ENCODE results near the gene RAE1.
A peak's percentile ranks its signal among the peaks of the same experiment; 100 is the strongest.

The RAE1 gene, protein sequence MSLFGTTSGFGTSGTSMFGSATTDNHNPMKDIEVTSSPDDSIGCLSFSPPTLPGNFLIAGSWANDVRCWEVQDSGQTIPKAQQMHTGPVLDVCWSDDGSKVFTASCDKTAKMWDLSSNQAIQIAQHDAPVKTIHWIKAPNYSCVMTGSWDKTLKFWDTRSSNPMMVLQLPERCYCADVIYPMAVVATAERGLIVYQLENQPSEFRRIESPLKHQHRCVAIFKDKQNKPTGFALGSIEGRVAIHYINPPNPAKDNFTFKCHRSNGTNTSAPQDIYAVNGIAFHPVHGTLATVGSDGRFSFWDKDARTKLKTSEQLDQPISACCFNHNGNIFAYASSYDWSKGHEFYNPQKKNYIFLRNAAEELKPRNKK

DNA sequence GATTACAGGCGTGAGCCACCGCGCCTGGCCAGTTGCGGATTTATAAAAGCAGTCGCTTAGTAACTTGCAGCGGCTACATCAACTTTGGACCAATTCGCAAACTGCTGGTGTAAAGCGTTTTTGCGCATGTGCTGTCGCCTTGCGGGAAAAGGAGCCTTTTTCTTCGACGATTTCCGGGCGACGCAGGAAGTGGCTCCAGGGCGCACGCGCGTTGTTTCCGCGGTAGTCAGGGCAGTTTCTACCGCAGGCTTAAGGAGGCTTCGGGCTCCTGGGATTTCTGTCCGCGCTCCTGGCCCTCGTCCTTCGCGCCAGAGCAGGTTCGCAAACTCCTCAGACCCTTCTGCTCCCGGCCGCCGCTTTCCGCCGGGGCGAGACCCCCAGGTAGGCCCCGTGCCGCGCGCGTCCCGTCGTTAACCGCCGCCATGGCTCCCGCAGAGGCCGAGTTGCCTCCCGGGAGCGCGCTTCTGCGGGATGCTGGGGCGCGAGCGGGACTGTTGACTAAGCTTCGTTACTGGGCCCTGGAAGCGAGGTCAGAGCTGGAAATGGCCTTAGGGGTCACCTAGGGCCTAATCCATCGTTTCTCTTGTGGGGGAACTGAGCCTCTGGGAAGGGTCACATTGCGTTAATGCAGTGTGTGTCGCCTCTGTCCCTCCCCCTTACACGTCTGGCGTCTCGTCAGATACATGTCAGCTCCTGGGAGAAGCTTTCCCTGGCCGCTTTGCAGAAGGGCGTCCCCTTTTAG lies at the start of gene RAE1:
TSS of gene RAE1 (plus strand) at position 214 of the 742 bp plus-strand sequence. CDS start 2,784 bp downstream, outside the sequence.
- Histone ChIP-seq H3K27me3 (replicated peaks) (no peaks in the 10 kb centered on the region), H3K4me3 (ENCODE audit: low read depth, low read length) (peak within 1 kb of the TSS; percentile 97), H3K27ac (peak within 1 kb of the TSS; percentile 93), H3K36me3 (replicated peaks) (peaks cover 19% of the 10 kb centered on the region)
- TF ChIP-seq, protein P1, sequence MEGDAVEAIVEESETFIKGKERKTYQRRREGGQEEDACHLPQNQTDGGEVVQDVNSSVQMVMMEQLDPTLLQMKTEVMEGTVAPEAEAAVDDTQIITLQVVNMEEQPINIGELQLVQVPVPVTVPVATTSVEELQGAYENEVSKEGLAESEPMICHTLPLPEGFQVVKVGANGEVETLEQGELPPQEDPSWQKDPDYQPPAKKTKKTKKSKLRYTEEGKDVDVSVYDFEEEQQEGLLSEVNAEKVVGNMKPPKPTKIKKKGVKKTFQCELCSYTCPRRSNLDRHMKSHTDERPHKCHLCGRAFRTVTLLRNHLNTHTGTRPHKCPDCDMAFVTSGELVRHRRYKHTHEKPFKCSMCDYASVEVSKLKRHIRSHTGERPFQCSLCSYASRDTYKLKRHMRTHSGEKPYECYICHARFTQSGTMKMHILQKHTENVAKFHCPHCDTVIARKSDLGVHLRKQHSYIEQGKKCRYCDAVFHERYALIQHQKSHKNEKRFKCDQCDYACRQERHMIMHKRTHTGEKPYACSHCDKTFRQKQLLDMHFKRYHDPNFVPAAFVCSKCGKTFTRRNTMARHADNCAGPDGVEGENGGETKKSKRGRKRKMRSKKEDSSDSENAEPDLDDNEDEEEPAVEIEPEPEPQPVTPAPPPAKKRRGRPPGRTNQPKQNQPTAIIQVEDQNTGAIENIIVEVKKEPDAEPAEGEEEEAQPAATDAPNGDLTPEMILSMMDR (IDR thresholded peaks at IDR 0.05; ENCODE audit: low read depth, low read length, missing control alignments), result no peak
- in situ Hi-C loops (cut with HindIII; ENCODE audit: low pct_ligation_motif_present, low sequenced_read_pairs), result no loop called here
- peak; percentile 87 for DNase-seq

DNA sequence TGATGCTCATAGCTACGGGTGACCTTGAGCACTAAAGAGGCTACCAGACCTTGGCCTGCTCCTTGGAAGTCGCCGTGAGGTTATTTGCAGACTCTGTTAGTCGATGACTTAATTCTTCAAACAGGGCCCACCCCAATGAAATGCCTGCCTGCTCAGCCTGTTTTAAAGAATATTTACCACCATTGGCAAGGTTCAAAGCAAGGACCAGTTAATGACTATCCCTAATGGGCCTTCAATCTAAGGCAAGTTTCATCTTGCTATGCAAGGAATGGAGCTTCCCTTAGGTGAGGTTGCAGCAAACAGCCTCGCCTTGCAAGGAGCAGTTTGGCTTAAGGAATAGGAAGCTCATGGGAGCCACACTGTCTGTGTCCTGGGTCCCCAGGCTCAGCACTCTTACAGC lies 44.3 kb upstream of the RAE1 start:
- H3K36me3 ChIP-seq (replicated peaks), result no peaks in the 10 kb centered on the region
- in situ Hi-C loops (cut with HindIII; ENCODE audit: low pct_ligation_motif_present, low sequenced_read_pairs), result no loop called here
- H3K27me3 ChIP-seq (replicated peaks), result no peaks in the 10 kb centered on the region
- DNase-seq, result no peak
- no peak overlapping the region for H3K27ac ChIP-seq
- H3K4me3 ChIP-seq (ENCODE audit: low read depth, low read length), result no peak overlapping the region
- TF ChIP-seq, protein P1 (IDR thresholded peaks at IDR 0.05; ENCODE audit: low read depth, low read length, missing control alignments), result no peak

DNA sequence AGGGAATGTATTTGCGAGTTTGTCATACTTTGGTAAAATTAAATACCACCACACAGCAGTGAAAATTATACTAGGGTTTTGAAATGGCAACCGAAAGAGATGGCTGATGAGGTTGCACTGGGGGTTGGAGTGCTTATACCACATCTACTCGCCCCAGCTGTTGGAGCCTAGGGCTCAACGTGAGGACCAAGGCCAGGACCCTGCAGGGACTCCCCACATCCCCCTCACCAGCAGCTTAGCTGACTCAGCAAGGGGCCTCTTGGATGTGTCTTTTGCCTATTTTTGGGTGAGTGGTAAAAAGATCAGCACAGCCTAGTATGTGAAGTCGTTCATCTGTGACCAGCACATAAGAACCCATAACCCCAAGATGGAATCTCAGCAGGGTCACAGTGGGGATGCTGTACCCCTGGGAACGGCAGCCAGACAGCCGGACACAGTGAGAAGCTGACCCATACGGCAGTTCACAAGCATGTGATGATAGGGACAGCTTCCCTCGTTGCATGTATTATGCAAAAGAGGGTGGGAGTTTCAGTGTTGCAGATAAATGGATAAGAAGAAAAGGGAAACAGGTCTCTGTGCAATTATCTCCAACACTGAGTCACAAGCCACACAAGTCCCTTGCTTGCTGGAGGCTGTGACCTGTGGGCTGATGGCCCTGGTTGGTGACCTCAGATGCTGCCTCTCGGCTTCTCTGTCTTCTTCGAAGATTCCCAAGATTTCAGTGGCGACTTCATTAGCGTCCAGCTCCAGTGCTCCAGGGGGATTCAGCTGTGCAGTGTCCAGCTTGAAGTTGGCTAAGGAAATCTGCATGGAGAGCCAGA lies 42.4 kb upstream of the RAE1 start:
- no peak for DNase-seq
- Histone ChIP-seq H3K36me3 (replicated peaks) (no peaks in the 10 kb centered on the region), H3K27ac (no peak overlapping the region), H3K27me3 (replicated peaks) (no peaks in the 10 kb centered on the region), H3K4me3 (ENCODE audit: low read depth, low read length) (no peak overlapping the region)
- TF ChIP-seq, protein P1 (IDR thresholded peaks at IDR 0.05; ENCODE audit: low read depth, low read length, missing control alignments), result no peak
- in situ Hi-C loops (cut with HindIII; ENCODE audit: low pct_ligation_motif_present, low sequenced_read_pairs), result no loop called here

DNA sequence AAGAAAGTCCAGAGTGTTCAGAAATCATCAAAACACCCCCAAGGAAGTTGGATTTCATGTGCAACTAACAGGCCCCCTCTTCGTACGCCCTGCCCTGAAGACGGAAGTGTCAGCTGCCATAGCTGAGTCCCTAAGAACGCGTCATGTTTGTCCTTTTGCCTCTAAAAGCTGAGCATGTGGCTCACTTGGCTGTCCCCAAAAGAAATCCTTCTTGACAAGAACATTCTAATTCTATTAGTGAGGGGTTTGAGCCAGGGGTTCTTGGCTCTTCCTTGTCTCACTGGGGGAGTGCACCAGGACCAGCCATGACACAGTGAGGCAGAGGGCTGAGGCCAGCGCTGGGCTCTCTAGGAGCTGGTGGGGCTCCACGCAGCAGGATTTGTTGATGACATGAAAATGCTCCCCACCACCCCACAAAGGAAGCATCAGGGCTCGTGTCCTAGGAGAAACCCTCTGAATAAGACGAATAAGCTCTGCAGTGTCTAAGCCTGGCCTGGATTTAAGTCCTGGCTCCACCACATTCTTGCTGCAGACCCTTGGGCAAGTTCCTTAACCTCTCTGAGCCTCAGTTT lies 41.4 kb upstream of the RAE1 start:
- no peaks in the 10 kb centered on the region for H3K36me3 ChIP-seq (replicated peaks)
- H3K27ac ChIP-seq, result no peak overlapping the region
- no peak for DNase-seq
- H3K4me3 ChIP-seq (ENCODE audit: low read depth, low read length), result no peak overlapping the region
- TF ChIP-seq, protein P1 (IDR thresholded peaks at IDR 0.05; ENCODE audit: low read depth, low read length, missing control alignments), result no peak
- in situ Hi-C loops (cut with HindIII; ENCODE audit: low pct_ligation_motif_present, low sequenced_read_pairs), result no loop called here
- no peaks in the 10 kb centered on the region for H3K27me3 ChIP-seq (replicated peaks)

DNA sequence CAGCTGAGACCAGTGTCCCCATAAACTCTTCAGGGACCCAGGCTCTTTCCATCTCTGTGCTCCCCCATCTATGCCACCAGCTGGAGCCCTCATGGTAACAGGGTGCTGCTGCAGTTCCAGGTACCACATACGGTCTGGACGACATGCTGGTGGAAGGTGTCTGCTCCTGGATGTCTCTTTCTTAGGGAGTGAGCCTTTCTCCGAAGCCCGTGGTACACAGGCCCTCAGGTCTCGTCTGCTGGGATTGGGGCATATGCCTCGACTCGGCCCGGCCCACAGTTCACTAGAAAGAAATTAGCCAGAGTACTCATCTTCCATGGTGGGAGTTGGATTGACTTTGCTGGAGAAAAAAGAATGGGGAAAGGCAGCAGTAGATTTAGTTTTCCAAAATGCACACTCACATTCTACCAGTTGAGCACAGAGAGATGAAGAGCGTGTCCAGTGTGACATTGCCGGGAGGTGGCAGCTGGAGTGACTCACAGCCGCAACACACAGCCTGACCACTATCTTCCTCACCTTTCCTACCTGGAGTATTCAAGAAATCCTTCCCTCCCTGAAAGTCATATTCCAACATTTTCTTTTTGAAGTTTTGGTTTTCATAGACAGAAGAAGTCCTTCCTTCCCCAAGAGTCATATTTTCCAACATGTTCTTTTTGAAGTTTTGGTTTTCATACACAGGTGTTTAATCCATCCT lies 40.1 kb upstream of the RAE1 start:
- in situ Hi-C loops (cut with HindIII; ENCODE audit: low pct_ligation_motif_present, low sequenced_read_pairs), result no loop called here
- Histone ChIP-seq H3K36me3 (replicated peaks) (no peaks in the 10 kb centered on the region), H3K27ac (no peak overlapping the region), H3K27me3 (replicated peaks) (no peaks in the 10 kb centered on the region), H3K4me3 (ENCODE audit: low read depth, low read length) (no peak overlapping the region)
- TF ChIP-seq, protein P1 (IDR thresholded peaks at IDR 0.05; ENCODE audit: low read depth, low read length, missing control alignments), result no peak
- no peak for DNase-seq
